B cell (primary cell): ENCODE results near the gene PCBP3.

Source experiments
- CTCF ChIP-seq: fragments of 200-600 bp; IDR thresholded peaks from one replicate; pipeline ENCODE4 v1.8.0; 2022; ENCODE audit warnings: antibody characterized with exemption, mild to moderate bottlenecking
- EZH2 ChIP-seq: IDR thresholded peaks from 2 replicates; pipeline ENCODE4 v1.6.1; 2012; ENCODE audit warnings: borderline replicate concordance, low read depth, mild to moderate bottlenecking, moderate library complexity, low read length; ENCODE audit not compliant: insufficient read depth, poor library complexity, severe bottlenecking

DNA sequence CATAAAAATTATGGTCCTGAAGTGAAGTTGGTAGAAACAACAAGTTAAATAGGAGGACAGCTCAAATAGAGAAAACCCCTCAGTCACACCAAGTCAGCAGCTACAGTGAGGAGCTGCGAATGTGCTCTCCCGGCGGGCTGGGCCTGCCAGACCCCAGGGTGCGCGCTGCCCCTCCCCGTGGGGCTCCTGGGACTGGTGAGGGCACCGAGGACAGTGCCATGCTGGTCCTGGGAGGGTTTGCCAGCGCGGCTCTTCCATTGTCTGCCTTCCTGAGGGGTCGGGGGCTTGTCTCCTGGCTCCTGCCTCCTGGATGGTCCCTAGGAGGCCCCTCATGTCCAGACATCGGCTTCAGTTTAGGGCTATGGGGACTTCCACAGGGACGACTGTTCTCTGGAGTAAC, 121.8 kb downstream of the PCBP3 start:
- no peak for TF ChIP-seq CTCF
- no peak for TF ChIP-seq EZH2
